K562 (cell line): ENCODE data around the gene CSF1. TPM values are rescaled to one million over a fixed set of nuclear protein-coding genes. Genes with fewer than 3 reads are reported as not detected.

ENCODE experiments used
- ARNT ChIP-seq, 2 experiments: fragments of 450-650 bp; IDR thresholded peaks; 2 replicates each; pipeline ENCODE4 v1.6.1; 2016; ENCODE audit warnings: mild to moderate bottlenecking in 1 of 2
- BRF2 ChIP-seq: IDR thresholded peaks from 3 replicates; pipeline ENCODE4 v1.6.1; 2011; ENCODE audit warnings: borderline replicate concordance, mild to moderate bottlenecking; ENCODE audit not compliant: insufficient read length, insufficient read depth
- CBX3 ChIP-seq, 2 experiments: IDR thresholded peaks; 1 replicate in 1 of 2; 2 replicates in 1 of 2; pipeline ENCODE4 v1.6.1; 2012; ENCODE audit warnings: inconsistent platforms in 2 of 2, low read length in 2 of 2, borderline replicate concordance in 1 of 2, control low read depth in 1 of 2
- NUFIP1 ChIP-seq: fragments of 450-650 bp; IDR thresholded peaks from 2 replicates; pipeline ENCODE4 v1.6.1; 2018; ENCODE audit not compliant: partially characterized antibody
- POLR2B ChIP-seq: fragments of 450-650 bp; IDR thresholded peaks from 2 replicates; pipeline ENCODE4 v1.6.1; 2018; ENCODE audit warnings: low read depth; ENCODE audit not compliant: partially characterized antibody
- POLR2H ChIP-seq: IDR thresholded peaks from 2 replicates; pipeline ENCODE4 v1.6.1; 2016; ENCODE audit warnings: missing genetic modification characterization, low read depth, mild to moderate bottlenecking, control low read depth, missing compliant biosample characterization, moderate library complexity
- PTTG1 ChIP-seq: fragments of 450-650 bp; IDR thresholded peaks from 2 replicates; pipeline ENCODE4 v1.6.1; 2016; ENCODE audit warnings: low read depth, mild to moderate bottlenecking, missing genetic modification characterization, missing compliant biosample characterization
- TAF9B ChIP-seq: fragments of 450-650 bp; IDR thresholded peaks from 2 replicates; pipeline ENCODE4 v1.6.1; 2018; ENCODE audit warnings: mild to moderate bottlenecking; ENCODE audit not compliant: partially characterized antibody
- TCF7 ChIP-seq: sonication (generic); IDR thresholded peaks from 2 replicates; pipeline ENCODE4 v1.6.1; 2016; ENCODE audit warnings: antibody characterized with exemption, borderline replicate concordance
- THRAP3 ChIP-seq: fragments of 450-650 bp; IDR thresholded peaks from 2 replicates; pipeline ENCODE4 v1.6.1; 2016; ENCODE audit warnings: mild to moderate bottlenecking, inconsistent platforms, borderline replicate concordance
- TRIM24 ChIP-seq, 2 experiments: fragments of 450-650 bp; IDR thresholded peaks; 2 replicates each; pipeline ENCODE4 v1.6.1; 2016
- ZNF398 ChIP-seq: fragments of 250-450 bp; sonication (Bioruptor Pico); IDR thresholded peaks from 2 replicates; pipeline ENCODE4 v1.8.0; 2021; ENCODE audit warnings: moderate library complexity, mild to moderate bottlenecking, inconsistent platforms
- ZNF445 ChIP-seq: fragments of 250-450 bp; sonication (Bioruptor Pico); IDR thresholded peaks from 2 replicates; pipeline ENCODE4 v1.4.0; 2020; ENCODE audit warnings: low read depth, mild to moderate bottlenecking, moderate library complexity
- ZNF785 ChIP-seq: fragments of 250-450 bp; sonication (Bioruptor Pico); IDR thresholded peaks from 2 replicates; pipeline ENCODE4 v1.4.0; 2020; ENCODE audit warnings: mild to moderate bottlenecking
- ZNF830 ChIP-seq: fragments of 250-450 bp; sonication (Bioruptor Pico); IDR thresholded peaks from 2 replicates; pipeline ENCODE4 v1.5.0; 2021; ENCODE audit warnings: mild to moderate bottlenecking
- polyA plus RNA-seq, 8 experiments: library from polyadenylated mRNA; depleted of rRNA in 4 of 8; stranded (reverse) in 5 of 8; unstranded in 3 of 8; fragments of >200 nt; fragmentation: Nextera tagmentation in 2 of 8; fragmentation: Illumina TruSeq in 1 of 8; extraction: Ambion mirVana in 2 of 8; extraction: Trizol in 1 of 8; gene quantifications; 2 replicates each; pipeline versions ENCODE4 v1.2.1 to v1.2.3, GENCODE V29; 2011 to 2014; ENCODE audit warnings: inconsistent platforms in 1 of 8, missing spikeins in 1 of 8
- total RNA-seq, 7 experiments: library from RNA; depleted of rRNA in 6 of 7; stranded (reverse); fragments of >200 nt in 6 of 7; fragmentation: Illumina TruSeq in 2 of 7; extraction: Trizol in 2 of 7; gene quantifications; 2 replicates each; pipeline versions ENCODE4 v1.2.1 to v1.2.3, GENCODE V29; 2011 to 2021; ENCODE audit warnings: low replicate concordance in 1 of 7
- TF ChIP-seq, protein P1 (sequence below): fragments of 450-650 bp; IDR thresholded peaks from 2 replicates; pipeline ENCODE4 v1.6.1; 2016; ENCODE audit warnings: low read depth

Gene CSF1
- total and polyA plus RNA-seq, 9 of the 15 experiments (the other 6 are each of a cell fraction or from before 2014, with no cell fraction given): 0.18 to 11.8 (median 2.8) TPM

DNA sequence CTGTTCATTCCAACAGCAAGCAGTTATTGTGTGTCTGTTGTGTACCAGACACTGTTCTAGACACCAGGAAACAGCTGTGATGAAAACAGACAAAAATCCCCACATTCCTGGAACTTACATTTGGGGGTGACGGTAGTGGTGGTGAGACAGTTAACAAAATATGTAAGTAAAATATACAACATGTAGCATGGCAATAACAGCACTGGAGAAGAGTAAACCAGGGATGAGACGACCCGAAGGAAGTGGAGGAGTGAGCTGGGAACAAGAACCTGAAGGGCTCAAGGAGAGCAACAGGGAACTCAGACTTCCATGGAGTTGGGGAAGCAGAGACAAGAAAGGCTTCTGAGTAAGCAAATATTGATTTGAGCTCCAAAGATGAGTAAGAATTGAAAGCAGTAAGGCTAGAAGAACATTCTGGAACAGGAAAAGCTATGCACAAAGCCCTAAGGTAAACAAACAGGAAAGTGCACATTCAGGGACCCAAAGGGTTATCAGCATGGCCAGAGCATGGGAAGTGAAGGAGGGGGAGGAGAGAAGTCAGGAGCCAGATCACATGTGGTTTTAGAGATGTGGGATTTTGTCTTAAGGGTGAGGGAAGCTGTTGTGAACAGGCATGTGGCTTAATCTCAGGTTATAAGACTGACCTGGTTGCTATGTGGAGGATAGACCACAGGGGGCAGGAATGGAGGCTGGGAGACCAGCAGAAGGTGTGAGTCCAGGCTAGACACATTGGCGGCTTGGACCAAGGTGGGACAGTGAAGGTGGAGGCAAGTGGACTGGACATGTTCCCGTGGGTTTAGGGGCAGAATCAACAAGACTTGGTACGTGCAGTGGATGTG, 7.3 kb downstream of the CSF1 start (continued):
- TF ChIP-seq, protein P1, sequence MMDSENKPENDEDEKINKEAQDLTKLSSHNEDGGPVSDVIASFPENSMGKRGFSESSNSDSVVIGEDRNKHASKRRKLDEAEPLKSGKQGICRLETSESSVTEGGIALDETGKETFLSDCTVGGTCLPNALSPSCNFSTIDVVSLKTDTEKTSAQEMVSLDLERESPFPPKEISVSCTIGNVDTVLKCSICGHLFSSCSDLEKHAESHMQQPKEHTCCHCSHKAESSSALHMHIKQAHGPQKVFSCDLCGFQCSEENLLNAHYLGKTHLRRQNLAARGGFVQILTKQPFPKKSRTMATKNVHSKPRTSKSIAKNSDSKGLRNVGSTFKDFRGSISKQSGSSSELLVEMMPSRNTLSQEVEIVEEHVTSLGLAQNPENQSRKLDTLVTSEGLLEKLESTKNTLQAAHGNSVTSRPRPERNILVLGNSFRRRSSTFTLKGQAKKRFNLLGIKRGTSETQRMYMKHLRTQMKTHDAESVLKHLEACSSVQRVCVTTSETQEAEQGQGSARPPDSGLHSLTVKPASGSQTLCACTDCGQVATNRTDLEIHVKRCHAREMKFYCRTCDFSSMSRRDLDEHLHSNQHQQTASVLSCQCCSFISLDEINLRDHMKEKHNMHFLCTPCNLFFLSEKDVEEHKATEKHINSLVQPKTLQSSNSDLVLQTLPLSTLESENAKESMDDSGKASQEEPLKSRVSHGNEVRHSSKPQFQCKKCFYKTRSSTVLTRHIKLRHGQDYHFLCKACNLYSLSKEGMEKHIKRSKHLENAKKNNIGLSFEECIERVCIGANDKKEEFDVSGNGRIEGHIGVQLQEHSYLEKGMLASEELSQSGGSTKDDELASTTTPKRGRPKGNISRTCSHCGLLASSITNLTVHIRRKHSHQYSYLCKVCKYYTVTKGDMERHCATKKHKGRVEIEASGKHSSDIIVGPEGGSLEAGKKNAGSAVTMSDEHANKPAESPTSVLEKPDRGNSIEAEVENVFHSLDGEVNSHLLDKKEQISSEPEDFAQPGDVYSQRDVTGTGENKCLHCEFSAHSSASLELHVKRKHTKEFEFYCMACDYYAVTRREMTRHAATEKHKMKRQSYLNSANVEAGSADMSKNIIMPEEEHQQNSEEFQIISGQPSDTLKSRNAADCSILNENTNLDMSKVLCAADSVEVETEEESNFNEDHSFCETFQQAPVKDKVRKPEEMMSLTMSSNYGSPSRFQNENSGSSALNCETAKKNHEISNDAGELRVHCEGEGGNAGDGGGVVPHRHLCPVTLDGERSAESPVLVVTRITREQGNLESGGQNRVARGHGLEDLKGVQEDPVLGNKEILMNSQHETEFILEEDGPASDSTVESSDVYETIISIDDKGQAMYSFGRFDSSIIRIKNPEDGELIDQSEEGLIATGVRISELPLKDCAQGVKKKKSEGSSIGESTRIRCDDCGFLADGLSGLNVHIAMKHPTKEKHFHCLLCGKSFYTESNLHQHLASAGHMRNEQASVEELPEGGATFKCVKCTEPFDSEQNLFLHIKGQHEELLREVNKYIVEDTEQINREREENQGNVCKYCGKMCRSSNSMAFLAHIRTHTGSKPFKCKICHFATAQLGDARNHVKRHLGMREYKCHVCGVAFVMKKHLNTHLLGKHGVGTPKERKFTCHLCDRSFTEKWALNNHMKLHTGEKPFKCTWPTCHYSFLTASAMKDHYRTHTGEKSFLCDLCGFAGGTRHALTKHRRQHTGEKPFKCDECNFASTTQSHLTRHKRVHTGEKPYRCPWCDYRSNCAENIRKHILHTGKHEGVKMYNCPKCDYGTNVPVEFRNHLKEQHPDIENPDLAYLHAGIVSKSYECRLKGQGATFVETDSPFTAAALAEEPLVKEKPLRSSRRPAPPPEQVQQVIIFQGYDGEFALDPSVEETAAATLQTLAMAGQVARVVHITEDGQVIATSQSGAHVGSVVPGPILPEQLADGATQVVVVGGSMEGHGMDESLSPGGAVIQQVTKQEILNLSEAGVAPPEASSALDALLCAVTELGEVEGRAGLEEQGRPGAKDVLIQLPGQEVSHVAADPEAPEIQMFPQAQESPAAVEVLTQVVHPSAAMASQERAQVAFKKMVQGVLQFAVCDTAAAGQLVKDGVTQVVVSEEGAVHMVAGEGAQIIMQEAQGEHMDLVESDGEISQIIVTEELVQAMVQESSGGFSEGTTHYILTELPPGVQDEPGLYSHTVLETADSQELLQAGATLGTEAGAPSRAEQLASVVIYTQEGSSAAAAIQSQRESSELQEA: no peak
- TF ChIP-seq TCF7 (no peak), BRF2 (no peak), CBX3 (IDR thresholded peaks at IDR 0.05; ENCODE audit: borderline replicate concordance in 1 of 2, low read length in 2 of 2) (peak in 1 of 2 experiments; percentile 91; a peak in 2 of 3 replicates), PTTG1 (tag) (no peak), TRIM24 (IDR thresholded peaks at IDR 0.05) (peak; percentile 95 to 97), ZNF398 (CRISPR knock-in tag) (no peak), THRAP3 (peak; percentile 22; the same call in 1 of the 2 replicates), ZNF785 (CRISPR knock-in tag) (no peak), POLR2B (no peak), ZNF830 (no peak), TAF9B (no peak), NUFIP1 (peak; percentile 95), ZNF445 (CRISPR knock-in tag) (no peak), POLR2H (tag) (no peak), ARNT (IDR thresholded peaks at IDR 0.05) (peak; percentile 92 to 99; a peak in 3 of 4 replicates)
